C4-2B (cell line): Measurements from ENCODE around the gene SLC66A1.

ENCODE experiments used
- H3K27ac ChIP-seq: fragments of 450-650 bp; 2 replicates; pipeline ENCODE4 v1.5.1; 2017
- ZFX ChIP-seq: fragments of 450-650 bp; IDR thresholded peaks from 2 replicates; pipeline ENCODE4 v1.6.1; 2017
- TF ChIP-seq, protein P1 (sequence below): fragments of 450-650 bp; conservative IDR thresholded peaks from 2 replicates; pipeline ENCODE4 v1.5.1; 2017; ENCODE audit warnings: mild to moderate bottlenecking

SLC66A1 gene

DNA sequence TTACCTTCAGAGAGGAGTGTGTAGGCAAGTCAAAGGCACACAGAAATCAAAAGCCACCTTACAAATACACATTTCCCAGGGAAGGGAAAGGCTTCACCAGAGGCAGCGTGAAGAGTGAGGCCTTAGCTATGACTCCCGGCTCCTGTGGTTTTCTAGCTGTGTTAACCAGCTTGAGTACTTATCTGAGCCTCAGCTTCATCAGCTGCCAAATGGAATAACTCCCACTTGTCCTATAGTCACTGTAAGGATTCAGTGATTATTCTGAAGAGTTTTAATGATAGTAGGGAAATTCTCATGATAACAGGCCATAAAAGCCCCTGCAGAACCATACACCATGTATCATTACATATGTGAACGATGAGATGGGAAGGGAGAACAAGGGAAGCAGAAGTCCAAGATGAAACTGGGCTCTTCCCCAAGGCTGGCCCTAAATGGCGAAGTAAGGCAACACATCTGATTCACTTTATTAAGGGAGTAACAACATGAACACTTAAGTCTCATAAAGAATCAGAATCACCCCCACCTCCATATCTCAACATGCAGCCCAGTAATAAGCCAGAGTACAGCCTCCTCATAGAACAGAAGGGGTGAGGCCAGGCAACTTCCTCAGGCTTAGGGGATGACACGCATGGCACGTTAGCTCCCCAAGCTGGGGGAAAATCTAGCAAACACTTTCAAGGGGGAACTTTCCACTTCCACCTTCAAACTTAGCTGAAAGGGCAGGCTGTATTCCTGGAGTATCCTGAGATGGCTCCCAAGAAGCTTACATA is 63.7 kb downstream of the SLC66A1 start:
- no peak overlapping the region for H3K27ac ChIP-seq

DNA sequence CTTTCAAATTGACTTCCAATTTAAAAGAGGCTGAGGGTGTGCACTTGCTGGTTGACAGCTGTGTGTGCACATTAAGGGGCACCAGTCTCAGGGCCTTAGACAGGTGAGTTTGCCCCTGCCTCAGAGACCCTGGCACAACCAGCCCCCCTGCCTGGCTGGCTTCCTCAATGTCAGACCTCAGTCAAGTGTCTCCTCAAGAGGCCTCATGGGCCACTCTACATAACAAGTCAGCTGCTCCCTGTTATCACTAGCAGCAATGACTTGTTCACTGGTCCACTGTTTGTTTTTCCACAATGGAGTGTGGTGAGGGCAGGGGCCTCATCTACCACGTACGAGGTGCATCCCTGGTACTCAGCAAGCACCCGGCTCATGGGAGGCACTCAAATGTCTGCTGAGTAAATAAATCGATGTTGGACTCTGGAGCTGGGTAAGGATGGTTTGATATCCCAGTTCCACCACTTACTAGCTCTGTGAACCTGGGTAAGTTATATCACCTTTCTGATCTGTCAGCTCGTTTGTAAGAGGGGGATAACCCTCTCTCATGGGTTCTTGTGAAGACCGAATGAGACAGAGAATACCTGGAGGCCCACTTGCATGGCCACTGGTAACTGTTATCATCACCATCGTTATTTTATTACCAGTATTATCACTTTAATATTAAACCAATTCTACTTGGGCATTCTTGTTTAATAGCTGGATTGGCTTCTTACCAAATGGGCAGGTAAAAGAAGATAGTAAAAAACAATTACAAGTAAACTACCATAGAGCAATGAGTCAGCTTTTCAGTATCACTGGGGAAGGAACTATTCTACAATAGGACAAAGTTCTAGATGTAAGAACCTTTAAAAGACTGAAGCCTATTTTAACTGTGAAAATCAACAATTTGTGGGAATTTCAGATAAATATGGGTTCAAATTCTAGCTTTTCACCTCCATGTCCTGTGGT is 64.6 kb downstream of the SLC66A1 start:
- no peak for TF ChIP-seq ZFX
- TF ChIP-seq, protein P1, sequence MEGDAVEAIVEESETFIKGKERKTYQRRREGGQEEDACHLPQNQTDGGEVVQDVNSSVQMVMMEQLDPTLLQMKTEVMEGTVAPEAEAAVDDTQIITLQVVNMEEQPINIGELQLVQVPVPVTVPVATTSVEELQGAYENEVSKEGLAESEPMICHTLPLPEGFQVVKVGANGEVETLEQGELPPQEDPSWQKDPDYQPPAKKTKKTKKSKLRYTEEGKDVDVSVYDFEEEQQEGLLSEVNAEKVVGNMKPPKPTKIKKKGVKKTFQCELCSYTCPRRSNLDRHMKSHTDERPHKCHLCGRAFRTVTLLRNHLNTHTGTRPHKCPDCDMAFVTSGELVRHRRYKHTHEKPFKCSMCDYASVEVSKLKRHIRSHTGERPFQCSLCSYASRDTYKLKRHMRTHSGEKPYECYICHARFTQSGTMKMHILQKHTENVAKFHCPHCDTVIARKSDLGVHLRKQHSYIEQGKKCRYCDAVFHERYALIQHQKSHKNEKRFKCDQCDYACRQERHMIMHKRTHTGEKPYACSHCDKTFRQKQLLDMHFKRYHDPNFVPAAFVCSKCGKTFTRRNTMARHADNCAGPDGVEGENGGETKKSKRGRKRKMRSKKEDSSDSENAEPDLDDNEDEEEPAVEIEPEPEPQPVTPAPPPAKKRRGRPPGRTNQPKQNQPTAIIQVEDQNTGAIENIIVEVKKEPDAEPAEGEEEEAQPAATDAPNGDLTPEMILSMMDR = no peak
- H3K27ac ChIP-seq = no peak overlapping the region

More for the DNA sequence above, 63.7 kb downstream of the SLC66A1 start:
- TF ChIP-seq ZFX = no peak
- TF ChIP-seq, protein P1 = no peak

DNA sequence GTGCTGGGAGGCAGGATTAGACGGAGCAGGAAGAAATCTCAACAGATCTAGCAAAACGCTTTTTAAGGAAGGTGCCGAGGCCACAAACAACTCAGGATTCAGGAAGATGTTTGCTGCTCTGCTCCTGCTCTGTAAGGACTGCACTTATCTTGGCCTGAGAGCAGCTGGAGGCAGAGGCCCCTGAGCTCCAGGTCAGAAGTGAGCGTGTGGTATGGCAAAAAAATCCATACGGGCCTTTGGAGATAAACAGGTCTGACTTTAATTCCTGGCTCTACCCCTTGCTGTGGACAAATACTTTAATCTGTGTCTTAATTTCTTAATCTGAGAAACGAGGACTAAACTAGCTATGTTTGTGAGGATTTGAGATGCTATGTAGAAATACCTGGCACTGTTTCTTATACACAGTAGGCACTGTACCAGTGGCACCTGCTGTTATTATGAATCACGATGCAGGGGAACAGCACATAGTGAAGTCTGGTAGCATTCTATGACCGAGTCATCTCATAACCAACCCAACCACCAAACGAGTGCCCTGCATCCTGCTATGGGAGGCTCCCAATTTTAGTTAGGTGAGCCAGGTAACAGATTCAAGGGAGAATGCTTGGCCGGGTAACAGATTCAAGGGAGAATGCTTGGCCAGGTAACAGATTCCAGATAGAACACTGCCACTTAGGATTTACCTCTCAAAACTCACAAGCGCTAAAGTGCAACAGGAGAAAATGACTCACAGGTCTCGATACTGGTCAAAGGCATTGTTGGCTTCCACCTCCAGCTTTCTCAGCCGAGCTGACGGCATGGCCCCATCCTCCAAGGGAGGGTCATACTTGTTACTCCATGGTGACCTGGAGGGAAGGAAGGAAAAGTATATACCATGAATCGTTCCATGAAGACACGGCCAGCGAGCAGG is 65.9 kb downstream of the SLC66A1 start:
- no peak overlapping the region for H3K27ac ChIP-seq
- TF ChIP-seq, protein P1 = no peak
- TF ChIP-seq ZFX = no peak
